Neural progenitor cell (in vitro differentiated cells): Measurements from ENCODE around the gene CDHR2.

Source experiments
- CTCF ChIP-seq: fragments of 200-600 bp; sonication (generic); IDR thresholded peaks from 2 replicates; pipeline ENCODE4 v1.5.1; 2017; ENCODE audit warnings: antibody characterized with exemption, mild to moderate bottlenecking
- EZH2 ChIP-seq: fragments of 200-600 bp; sonication (generic); IDR thresholded peaks from 2 replicates; pipeline ENCODE4 v1.6.1; 2017; ENCODE audit warnings: antibody characterized with exemption, mild to moderate bottlenecking, moderate library complexity
- EZH2phosphoT487 ChIP-seq: fragments of 200-600 bp; sonication (generic); IDR thresholded peaks from 2 replicates; pipeline ENCODE4 v1.6.1; 2017; ENCODE audit warnings: antibody characterized with exemption

DNA sequence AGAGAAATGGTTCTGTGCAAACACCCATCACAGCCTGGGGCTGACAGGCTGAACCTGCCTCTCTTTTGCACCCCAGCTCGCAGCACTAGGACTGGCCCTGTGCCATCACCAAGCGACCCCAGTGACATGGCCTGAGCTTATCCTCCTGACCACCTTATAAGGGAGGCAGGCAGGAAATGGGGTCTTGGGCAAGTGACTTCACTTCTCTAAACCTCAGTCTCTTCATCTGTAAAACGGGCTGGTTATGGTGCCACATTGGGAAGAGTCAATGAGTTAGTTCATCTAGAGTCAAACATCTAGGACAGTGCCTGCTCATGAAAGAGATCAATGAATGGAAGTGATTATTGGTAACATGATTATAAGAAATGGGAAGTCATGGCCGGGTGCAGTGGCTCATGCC, 75.0 kb downstream of the CDHR2 start:
- TF ChIP-seq CTCF (no peak), EZH2 (no peak), EZH2phosphoT487 (no peak)
